ENCODE results near the gene MAN1C1. TPM values are rescaled to one million over a fixed set of nuclear protein-coding genes. Genes with fewer than 3 reads are reported as not detected.
A peak's percentile ranks its signal among the peaks of the same experiment; 100 is the strongest.

The MAN1C1 gene
- total and polyA plus RNA-seq, 2 donors (not counting 1 experiment from before 2014, with no cell fraction given), result 17.7 to 51.4 TPM

- no peak overlapping the region for H3K9ac ChIP-seq (ENCODE audit: insufficient read depth, low read length)
- TF ChIP-seq EZH2 (IDR thresholded peaks at IDR 0.05; ENCODE audit: low read length, missing control alignments), result no peak
- TF ChIP-seq CTCF (conservative IDR thresholded peaks at IDR 0.05 in 1 of 2, IDR thresholded peaks at IDR 0.05 in 1 of 2; ENCODE audit: low read depth in 1 of 2, low read length in 2 of 2), result no peak
- H3K9me3 ChIP-seq (ENCODE audit: control insufficient read depth, insufficient read depth, low read depth, low read length), result no peaks in the 10 kb centered on the region
- no peak overlapping the region for H3K4me3 ChIP-seq (replicated peaks in 1 of 4; ENCODE audit: control extremely low read depth in 1 of 4, insufficient read depth in 1 of 4, low read depth in 3 of 4, low read length in 4 of 4)
- no peaks in the 10 kb centered on the region for H3K27me3 ChIP-seq (ENCODE audit: control insufficient read depth, insufficient read depth, low read length)
- H3K27ac ChIP-seq (ENCODE audit: insufficient read depth, low read length), result no peak overlapping the region
- peaks cover 14% of the 10 kb centered on the region for H3K4me1 ChIP-seq (ENCODE audit: control insufficient read depth, extremely low read depth, insufficient read depth, low read length)
- no peak overlapping the region for H2AFZ ChIP-seq (ENCODE audit: low read length)
- no peaks in the 10 kb centered on the region for H3K79me2 ChIP-seq (ENCODE audit: control insufficient read depth, insufficient read depth, low read length)
- H3K36me3 ChIP-seq (ENCODE audit: control insufficient read depth, insufficient read depth, low read length), result no peaks in the 10 kb centered on the region
- no peaks in the 10 kb centered on the region for H4K20me1 ChIP-seq (ENCODE audit: control insufficient read depth, extremely low read depth, insufficient read depth, low read length)
- peak in 1 of 2 donors; percentile 59 for DNase-seq (ENCODE audit: low read depth in 2 of 2)
- H3K4me2 ChIP-seq (ENCODE audit: extremely low read depth, insufficient read depth, low read length), result no peak overlapping the region
These were observed 170.5 kb downstream of the MAN1C1 start for GRCh38 chr1:25786887-25787759.

DNA sequence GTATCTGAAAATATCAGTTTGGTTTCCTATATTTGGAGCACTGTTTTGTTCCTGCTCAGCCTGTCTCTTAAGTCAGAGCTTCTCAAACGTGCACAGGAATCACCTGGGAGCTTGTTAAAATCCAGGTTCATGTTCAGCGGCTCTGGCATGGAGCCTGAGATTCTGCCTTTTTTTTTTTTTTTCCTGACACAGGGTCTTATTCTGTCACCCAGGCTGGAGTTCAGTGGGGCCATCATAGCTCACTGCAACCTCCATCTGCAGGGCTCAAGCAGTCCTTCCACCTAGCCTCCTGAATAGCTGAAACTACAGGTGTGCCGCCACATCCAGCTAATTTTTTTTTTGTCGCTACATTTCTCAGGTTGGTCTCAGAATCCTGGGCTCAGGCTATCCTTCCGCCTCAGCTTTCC is 171.2 kb downstream of the MAN1C1 start:
- no peaks in the 10 kb centered on the region for H3K27me3 ChIP-seq (ENCODE audit: control insufficient read depth, insufficient read depth, low read length)
- no peaks in the 10 kb centered on the region for H3K79me2 ChIP-seq (ENCODE audit: control insufficient read depth, insufficient read depth, low read length)
- H2AFZ ChIP-seq (ENCODE audit: low read length), result no peak overlapping the region
- no peaks in the 10 kb centered on the region for H3K9me3 ChIP-seq (ENCODE audit: control insufficient read depth, insufficient read depth, low read depth, low read length)
- H4K20me1 ChIP-seq (ENCODE audit: control insufficient read depth, extremely low read depth, insufficient read depth, low read length), result no peaks in the 10 kb centered on the region
- H3K4me2 ChIP-seq (ENCODE audit: extremely low read depth, insufficient read depth, low read length), result no peak overlapping the region
- no peak overlapping the region for H3K4me3 ChIP-seq (replicated peaks in 1 of 4; ENCODE audit: control extremely low read depth in 1 of 4, insufficient read depth in 1 of 4, low read depth in 3 of 4, low read length in 4 of 4)
- H3K9ac ChIP-seq (ENCODE audit: insufficient read depth, low read length), result no peak overlapping the region
- TF ChIP-seq EZH2 (IDR thresholded peaks at IDR 0.05; ENCODE audit: low read length, missing control alignments), result no peak
- no peak for TF ChIP-seq CTCF (conservative IDR thresholded peaks at IDR 0.05 in 1 of 2, IDR thresholded peaks at IDR 0.05 in 1 of 2; ENCODE audit: low read depth in 1 of 2, low read length in 2 of 2)
- peaks cover 14% of the 10 kb centered on the region for H3K4me1 ChIP-seq (ENCODE audit: control insufficient read depth, extremely low read depth, insufficient read depth, low read length)
- DNase-seq (ENCODE audit: low read depth in 2 of 2), result no peak
- H3K27ac ChIP-seq (ENCODE audit: insufficient read depth, low read length), result no peak overlapping the region
- H3K36me3 ChIP-seq (ENCODE audit: control insufficient read depth, insufficient read depth, low read length), result no peaks in the 10 kb centered on the region

- no peaks in the 10 kb centered on the region for H4K20me1 ChIP-seq (ENCODE audit: control insufficient read depth, extremely low read depth, insufficient read depth, low read length)
- H3K79me2 ChIP-seq (ENCODE audit: control insufficient read depth, insufficient read depth, low read length), result no peaks in the 10 kb centered on the region
- no peak for DNase-seq (ENCODE audit: low read depth in 2 of 2)
- peaks cover 11% of the 10 kb centered on the region for H3K4me1 ChIP-seq (ENCODE audit: control insufficient read depth, extremely low read depth, insufficient read depth, low read length)
- H3K27ac ChIP-seq (ENCODE audit: insufficient read depth, low read length), result no peak overlapping the region
- no peak overlapping the region for H3K4me2 ChIP-seq (ENCODE audit: extremely low read depth, insufficient read depth, low read length)
- H3K4me3 ChIP-seq (replicated peaks in 1 of 4; ENCODE audit: control extremely low read depth in 1 of 4, insufficient read depth in 1 of 4, low read depth in 3 of 4, low read length in 4 of 4), result no peak overlapping the region
- no peak overlapping the region for H2AFZ ChIP-seq (ENCODE audit: low read length)
- H3K27me3 ChIP-seq (ENCODE audit: control insufficient read depth, insufficient read depth, low read length), result no peaks in the 10 kb centered on the region
- TF ChIP-seq EZH2 (IDR thresholded peaks at IDR 0.05; ENCODE audit: low read length, missing control alignments), result no peak
- TF ChIP-seq CTCF (conservative IDR thresholded peaks at IDR 0.05 in 1 of 2, IDR thresholded peaks at IDR 0.05 in 1 of 2; ENCODE audit: low read depth in 1 of 2, low read length in 2 of 2), result no peak
- H3K36me3 ChIP-seq (ENCODE audit: control insufficient read depth, insufficient read depth, low read length), result no peaks in the 10 kb centered on the region
- no peaks in the 10 kb centered on the region for H3K9me3 ChIP-seq (ENCODE audit: control insufficient read depth, insufficient read depth, low read depth, low read length)
- H3K9ac ChIP-seq (ENCODE audit: insufficient read depth, low read length), result no peak overlapping the region
These were observed 173.9 kb downstream of the MAN1C1 start for GRCh38 chr1:25790472-25790871.

Data from fibroblast of lung (primary cell).